Keratinocyte (primary cell): Measurements from ENCODE around the gene SULF2.

Source experiments
- CTCF ChIP-seq, 3 experiments: IDR thresholded peaks in 1 of 3; conservative IDR thresholded peaks in 1 of 3; optimal IDR thresholded peaks in 1 of 3; 2 replicates in 2 of 3; 3 replicates in 1 of 3; pipeline versions ENCODE3 to v1.5.1; 2011; ENCODE audit warnings: low read length in 3 of 3, mild to moderate bottlenecking in 3 of 3, moderate library complexity in 2 of 3, control low read depth in 1 of 3, inconsistent platforms in 1 of 3; ENCODE audit not compliant: insufficient read depth in 2 of 3; ENCODE audit errors: extremely low read depth in 1 of 3
- EZH2 ChIP-seq: IDR thresholded peaks from one replicate; pipeline ENCODE4 v1.6.1; 2012; ENCODE audit warnings: inconsistent platforms, mild to moderate bottlenecking, low read length, moderate library complexity

GRCh38 chr20:47775841-47776240 is 9.4 kb downstream of the SULF2 start:
- TF ChIP-seq CTCF (optimal IDR thresholded peaks at IDR 0.05 in 1 of 3, IDR thresholded peaks at IDR 0.05 in 1 of 3, conservative IDR thresholded peaks at IDR 0.05 in 1 of 3; ENCODE audit: extremely low read depth in 1 of 3, insufficient read depth in 2 of 3, low read length in 3 of 3) = no peak
- TF ChIP-seq EZH2 = no peak
